Heart left ventricle (tissue), 16 donors: ENCODE data around the gene LAMA5. TPM values are rescaled to one million over a fixed set of nuclear protein-coding genes. Genes with fewer than 3 reads are reported as not detected.

Experiments used
- ATAC-seq, 4 donors: fragments of 200-7000 bp; cut with Tn5 transposase; one replicate each; pipeline ENCODE4 v1.9.1; 2020 to 2022; ENCODE audit warnings: moderate library complexity in 4 of 4, mild to moderate bottlenecking in 3 of 4, moderate number of reproducible peaks in 1 of 4
- DNase-seq, 5 donors: peaks; one replicate each; pipeline ENCODE4 v3.0.0-alpha.2; 2020
- H3K27ac ChIP-seq, 12 donors: fragments of 200-600 bp; sonication (generic) in 4 of 12; one replicate each; pipeline versions ENCODE4 v1.5.0 to v1.8.0; 2016 to 2022; ENCODE audit warnings: mild to moderate bottlenecking in 2 of 12
- H3K27me3 ChIP-seq, 9 donors: fragments of 200-600 bp; sonication (generic) in 2 of 9; one replicate each; pipeline versions ENCODE4 v1.5.1 to v1.8.0; 2016 to 2022; ENCODE audit warnings: mild to moderate bottlenecking in 3 of 9
- H3K36me3 ChIP-seq, 9 donors: fragments of 200-600 bp; sonication (generic) in 2 of 9; one replicate each; pipeline versions ENCODE4 v1.5.0 to v1.8.0; 2018 to 2022; ENCODE audit warnings: mild to moderate bottlenecking in 2 of 9
- H3K4me1 ChIP-seq, 12 donors: fragments of 200-600 bp; sonication (generic) in 4 of 12; one replicate each; pipeline versions ENCODE4 v1.5.0 to v1.8.0; 2016 to 2022; ENCODE audit warnings: mild to moderate bottlenecking in 3 of 12
- H3K4me3 ChIP-seq, 12 donors: fragments of 200-600 bp; sonication (generic) in 4 of 12; one replicate each; pipeline versions ENCODE4 v1.5.0 to v1.8.0; 2017 to 2022; ENCODE audit warnings: mild to moderate bottlenecking in 9 of 12, moderate library complexity in 4 of 12
- H3K9me3 ChIP-seq, 12 donors: fragments of 200-600 bp; sonication (generic) in 4 of 12; one replicate each; pipeline versions ENCODE4 v1.5.0 to v1.8.0; 2016 to 2022; ENCODE audit warnings: mild to moderate bottlenecking in 1 of 12
- CTCF ChIP-seq, 12 donors: fragments of 200-600 bp; sonication (generic) in 4 of 12; IDR thresholded peaks; one replicate each; pipeline versions ENCODE4 v1.5.0 to v1.8.0; 2018 to 2022; ENCODE audit warnings: antibody characterized with exemption in 12 of 12, mild to moderate bottlenecking in 5 of 12
- POLR2A ChIP-seq, 2 donors: fragments of 450-650 bp; IDR thresholded peaks; one replicate each; pipeline ENCODE4 v1.6.1; 2017; ENCODE audit warnings: antibody characterized with exemption in 2 of 2, mild to moderate bottlenecking in 2 of 2, moderate library complexity in 2 of 2
- WGBS, 4 donors: extraction: QIAGEN DNeasy Blood & Tissue Kit in 2 of 4; methylation state at CpG; one replicate each; pipeline versions ENCODE4 v1.1.5 to v1.1.7; 2013 to 2018; 5-methylcytosine and 5-hydroxymethylcytosine counted together
- intact Hi-C, 10 donors: fragments of 100-400 bp; cut with DNase I; formaldehyde crosslinking; loops; one replicate each; pipeline versions ENCODE4 v1.11.1 to v1.14.2; 2022
- polyA plus RNA-seq, 2 donors: library from polyadenylated mRNA; stranded (reverse); fragments of 200-250 nt; gene quantifications; one replicate each; pipeline ENCODE4 v1.2.3, GENCODE V29; 2013
- total RNA-seq, 9 donors: library from RNA; depleted of rRNA in 2 of 9; stranded (reverse); fragments of >200 nt in 2 of 9; fragmentation: NEBNext Ultra II Directional in 3 of 9; extraction: Animal tissue kit (Norgen Biotek cat#: 25700) in 3 of 9; gene quantifications; one replicate each; pipeline versions ENCODE4 v1.1.0 to v1.2.4, GENCODE V29; 2016 to 2023
- donor health status: ischemic (EF 13 %, LVEDD 7.1; RV severe dilation, severe dysfunction).
- donor health status: healthy with polysubstance abuse.
- donor health status: DM: no; HTN: yes; CAD: no.
- donor health status: DM: no; HTN: no; CAD: no.
- donor health status: ischemic (EF 25% LVEDD 6.9; RV normal size, moderate dysfunction).
- donor health status: ischemic (EF 25% LVEDD 5.7; RV mildly dilated, moderate dysfunction).
- donor health status: healthy.
- donor health status: DM: yes; HTN: yes; CAD: no.
- donor health status: ischemic (EF 35%, LVEDD 5.7; RV mildly dilated, moderate dysfunction).
- donor health status: nonischemic (EF 11% LVEDD 7.7; RV severe dilation, severe dysfunction).
- donor health status: DM: yes; HTN: yes; CAD: no.
- donor health status: PGD.
- donor health status: ischemic (EF 29% LVEDD 5.4; RV normal size, mild dysfunction).
- donor health status: nonischemic (EF 23%, LVEDD 6.1; RV moderate dilation, normal function).

Gene LAMA5
- total and polyA plus RNA-seq, 11 donors = 57.4 to 128 (median 73.6) TPM

DNA sequence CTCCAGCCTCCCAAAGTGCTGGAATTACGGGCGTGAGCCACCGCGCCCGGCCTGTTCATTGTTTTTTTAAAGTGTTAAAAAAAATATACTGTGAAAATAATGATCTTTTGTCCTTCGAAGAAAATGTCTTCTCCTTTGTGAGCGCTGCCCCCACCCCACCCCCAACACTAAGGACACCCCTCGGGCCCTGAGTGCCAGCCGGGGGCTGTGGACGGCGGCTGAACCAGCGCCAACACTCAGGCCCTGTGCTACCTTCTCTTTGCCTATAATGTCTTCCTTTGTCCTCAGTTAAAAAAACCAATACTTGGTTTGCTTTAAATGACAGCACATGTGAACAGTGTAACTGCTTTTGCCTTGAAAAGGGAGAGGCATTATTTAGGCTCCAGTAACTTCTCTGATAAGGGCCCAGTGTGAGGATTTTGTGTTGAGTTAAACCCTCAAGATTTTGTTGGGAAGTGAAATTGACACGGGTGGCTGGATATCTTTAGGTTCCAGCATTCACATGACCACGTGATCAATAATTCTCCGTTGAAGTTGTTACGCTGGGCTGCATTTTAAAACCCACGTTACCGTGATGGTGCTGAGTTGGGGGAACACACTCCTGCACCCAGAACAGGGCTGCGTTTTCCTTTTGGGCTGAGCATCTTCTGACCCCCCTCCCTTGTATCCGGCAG lies 73.9 kb downstream of the LAMA5 start:
- ATAC-seq (no peak), DNase-seq (no peak)
- H3K4me1 ChIP-seq = peaks cover 0 to 5% (median 0%) of the 10 kb centered on the region in 12 donors
- no peaks in the 10 kb centered on the region for H3K9me3 ChIP-seq
- TF ChIP-seq POLR2A (IDR thresholded peaks at IDR 0.05) (no peak), CTCF (IDR thresholded peaks at IDR 0.05) (no peak)
- H3K4me3 ChIP-seq = no peak overlapping the region
- intact Hi-C loops = loop anchor here in 1 of 10 donors (10.0 kb wide), 1 partner anchor 202 kb away; no protein-coding TSS in a partner anchor
- H3K27me3 ChIP-seq = no peaks in the 10 kb centered on the region
- 90 to 94% (median 91%) methylated on average over 20 of the region's 20 CpGs for WGBS, 4 donors
- H3K27ac ChIP-seq = no peak overlapping the region
- peaks cover 0 to 92% (median 80%) of the 10 kb centered on the region in 9 donors for H3K36me3 ChIP-seq

- H3K27me3 ChIP-seq = no peaks in the 10 kb centered on the region
- ATAC-seq (peak in 1 of 4 donors; percentile 20), DNase-seq (no peak)
- intact Hi-C loops = loop anchor here in 1 of 10 donors (10.0 kb wide), 1 partner anchor 203 kb away; no protein-coding TSS in a partner anchor
- no peaks in the 10 kb centered on the region for H3K9me3 ChIP-seq
- no peak overlapping the region for H3K27ac ChIP-seq
- TF ChIP-seq POLR2A (IDR thresholded peaks at IDR 0.05) (no peak), CTCF (IDR thresholded peaks at IDR 0.05) (no peak)
- H3K4me1 ChIP-seq = peaks cover 0 to 8% (median 3%) of the 10 kb centered on the region in 12 donors
- H3K36me3 ChIP-seq = peaks cover 0 to 90% (median 82%) of the 10 kb centered on the region in 9 donors
- H3K4me3 ChIP-seq = no peak overlapping the region
- 90 to 93% (median 92%) methylated on average over 8 to 11 of the region's 11 CpGs for WGBS, 4 donors
These were observed 75.0 kb downstream of the LAMA5 start for GRCh38 chr20:62292108-62292507.

DNA sequence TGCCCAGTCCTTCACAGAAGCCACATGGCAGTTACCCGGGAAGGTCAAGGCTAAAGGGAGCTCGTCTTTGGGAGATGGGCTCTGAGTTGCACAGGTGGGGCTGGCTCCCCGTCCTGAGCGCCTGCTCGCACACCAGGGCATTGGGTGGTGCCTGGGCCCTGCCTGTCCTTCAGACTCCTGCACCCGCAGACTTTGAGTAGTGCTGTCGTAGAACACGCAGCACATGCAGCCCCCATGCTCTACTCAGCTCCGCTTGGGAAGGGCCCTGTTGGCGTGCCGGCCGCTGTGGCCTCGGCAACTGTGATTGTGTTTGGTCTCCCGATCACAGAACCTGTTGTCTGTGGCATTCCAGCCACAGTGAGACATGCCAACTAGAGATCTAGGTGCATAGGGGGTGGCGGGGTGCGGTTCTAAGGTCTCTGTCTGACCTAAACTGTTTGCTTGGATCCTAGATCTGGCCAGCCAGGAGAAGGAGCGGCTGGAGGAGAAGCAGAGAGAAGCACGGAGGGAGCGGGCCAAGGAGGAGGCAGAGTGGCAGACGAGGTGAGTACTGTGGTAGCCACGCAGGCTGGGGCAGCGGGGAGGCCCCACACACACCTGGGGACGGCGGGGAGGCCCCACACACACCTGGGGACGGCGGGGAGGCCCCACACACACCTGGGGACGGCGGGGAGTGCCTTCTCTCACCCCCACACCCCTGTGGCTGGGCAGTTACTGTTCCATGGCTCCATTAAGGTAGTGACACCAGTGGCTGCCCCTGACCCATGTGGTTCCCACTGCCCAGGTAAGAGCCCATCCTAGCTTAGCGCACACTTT lies 75.7 kb downstream of the LAMA5 start:
- H3K4me1 ChIP-seq = peaks cover 0 to 13% (median 10%) of the 10 kb centered on the region in 12 donors
- no peak overlapping the region for H3K4me3 ChIP-seq
- H3K36me3 ChIP-seq = peaks cover 0 to 90% (median 82%) of the 10 kb centered on the region in 9 donors
- no peaks in the 10 kb centered on the region for H3K9me3 ChIP-seq
- peak in 1 of 4 donors; percentile 9 for ATAC-seq
- intact Hi-C loops = loop anchor here in 1 of 10 donors (10.0 kb wide), 1 partner anchor 203 kb away; no protein-coding TSS in a partner anchor
- no peak for TF ChIP-seq CTCF (IDR thresholded peaks at IDR 0.05)
- no peak for TF ChIP-seq POLR2A (IDR thresholded peaks at IDR 0.05)
- no peak for DNase-seq
- H3K27ac ChIP-seq = no peak overlapping the region
- H3K27me3 ChIP-seq = no peaks in the 10 kb centered on the region
- 93 to 96% (median 95%) methylated on average over 20 to 29 of the region's 29 CpGs for WGBS, 4 donors

DNA sequence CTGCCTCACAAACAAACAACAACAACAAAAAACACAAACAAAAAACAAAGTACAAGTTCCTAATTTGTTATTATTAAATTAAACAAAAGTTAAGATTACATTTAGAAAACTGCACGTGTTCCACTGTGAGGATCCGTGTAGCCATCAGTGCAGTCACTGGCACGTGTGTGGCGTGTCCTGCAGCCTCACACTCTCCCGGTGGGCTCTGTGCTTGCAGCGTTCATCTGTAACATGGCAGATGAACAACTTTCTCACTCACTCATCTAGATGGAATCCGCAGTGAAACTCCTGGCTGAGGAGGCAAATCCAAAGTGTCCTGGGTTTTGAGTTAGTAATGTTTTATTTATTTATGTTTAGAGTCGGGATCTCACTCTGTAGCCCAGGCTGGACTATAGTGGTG lies 77.2 kb downstream of the LAMA5 start:
- 87 to 93% (median 91%) methylated on average over 8 of the region's 8 CpGs for WGBS, 4 donors
- Histone ChIP-seq H3K4me1 (peaks cover 0 to 23% (median 17%) of the 10 kb centered on the region in 12 donors), H3K27me3 (no peaks in the 10 kb centered on the region), H3K36me3 (peaks cover 0 to 91% (median 81%) of the 10 kb centered on the region in 9 donors), H3K27ac (no peak overlapping the region), H3K4me3 (no peak overlapping the region), H3K9me3 (no peaks in the 10 kb centered on the region)
- TF ChIP-seq POLR2A (IDR thresholded peaks at IDR 0.05) = no peak
- intact Hi-C loops = loop anchor here in 3 of 10 donors (5.0 to 10.0 kb wide), 4 partner anchors 53 to 265 kb away; partner anchors contain the start of genes MTG2 (in 1 of the 3) and OSBPL2 (in 1 of the 3)
- ATAC-seq (no peak), DNase-seq (no peak)
